Adipose tissue (tissue), 3 donors: ENCODE data around the gene TUBB8B. TPM values are rescaled to one million over a fixed set of nuclear protein-coding genes. Genes with fewer than 3 reads are reported as not detected.
"Not testable (repeated sequence)": the region's sequence is repeated elsewhere in the genome, so short reads cannot be mapped to it uniquely, and the experiment has no call there.

Source experiments
- H3K27ac ChIP-seq: one replicate; pipeline ENCODE4 v1.5.1; 2013; ENCODE audit warnings: low read depth, low read length
- WGBS, 3 donors: extraction: QIAGEN DNeasy Blood & Tissue Kit; methylation state at CpG; one replicate each; pipeline ENCODE4 v1.1.7; 2013; 5-methylcytosine and 5-hydroxymethylcytosine counted together
- polyA plus RNA-seq, 3 donors: library from polyadenylated mRNA; stranded (reverse); fragments of 200-250 nt; gene quantifications; one replicate each; pipeline ENCODE4 v1.2.3, GENCODE V29; 2013
- donor health status: healthy with polysubstance abuse.
- donor health status: Bipolar disorder and iron deficiency.
- donor health status: healthy.

Gene TUBB8B
- polyA plus RNA-seq, 3 donors: 0.15 to 0.26 TPM; not detected in 1

GRCh38 chr18:54388-54787, 5.0 kb upstream of the TUBB8B start:
- WGBS, 3 donors: 68 to 90% (median 88%) methylated on average over 1 of the region's 1 CpG
- not testable (repeated sequence) for H3K27ac ChIP-seq

GRCh38 chr18:48696-49095, 719 bp downstream of the TUBB8B start:
- not testable (repeated sequence) for H3K27ac ChIP-seq
- WGBS, 3 donors: 85 to 97% (median 94%) methylated on average over 16 to 25 of the region's 25 CpGs

- H3K27ac ChIP-seq: not testable (repeated sequence)
- no CpG with 5 or more reads among the region's 6 CpGs for WGBS, 3 donors
These were observed 36.2 kb downstream of the TUBB8B start for GRCh38 chr18:13177-13576.

GRCh38 chr18:12773-13172, 36.6 kb downstream of the TUBB8B start:
- WGBS, 3 donors: no CpG with 5 or more reads among the region's 9 CpGs
- not testable (repeated sequence) for H3K27ac ChIP-seq

- 78 to 90% (median 85%) methylated on average over 8 to 16 of the region's 65 CpGs for WGBS, 3 donors
- not testable (repeated sequence) for H3K27ac ChIP-seq
These were observed 37.8 kb downstream of the TUBB8B start for GRCh38 chr18:11383-12274.

GRCh38 chr18:10624-11184, 38.7 kb downstream of the TUBB8B start:
- not testable (repeated sequence) for H3K27ac ChIP-seq
- WGBS, 3 donors: 65 to 80% (median 71%) methylated on average over 9 to 33 of the region's 75 CpGs

GRCh38 chr18:9937-10336, 39.5 kb downstream of the TUBB8B start:
- not testable (repeated sequence) for H3K27ac ChIP-seq

Other genes starting within 250 kb of the TUBB8B start
- 10 to 100 TPM in 2 of 3 donors, 1 to 10 TPM in 1; 9.1 to 27.8 (median 17.7) TPM for gene USP14, start 108.9 kb upstream of the TUBB8B start, polyA plus RNA-seq
- gene THOC1, start 218.4 kb upstream of the TUBB8B start, polyA plus RNA-seq: 10 to 100 TPM; 11.8 to 29.2 (median 15.6) TPM